Osteoblast (primary cell): ENCODE data around the gene PLPPR1. TPM values are rescaled to one million over a fixed set of nuclear protein-coding genes. Genes with fewer than 3 reads are reported as not detected.

Experiments used
- DNase-seq: peaks from one replicate; pipeline ENCODE4 v3.0.0; 2011; ENCODE audit warnings: low spot score, mixed read lengths; ENCODE audit not compliant: insufficient read length; ENCODE audit errors: missing footprints
- H2AFZ ChIP-seq: 2 replicates; pipeline ENCODE4 v1.6.0; 2011; ENCODE audit warnings: mild to moderate bottlenecking, low read length
- H3K27ac ChIP-seq: 2 replicates; pipeline ENCODE4 v1.5.1; 2011; ENCODE audit warnings: mild to moderate bottlenecking, low read depth, low read length, moderate library complexity
- H3K27me3 ChIP-seq: 2 replicates; pipeline ENCODE4 v1.6.0; 2012; ENCODE audit warnings: mild to moderate bottlenecking, control low read depth, inconsistent platforms, low read length, moderate library complexity; ENCODE audit not compliant: insufficient read depth
- H3K36me3 ChIP-seq: 2 replicates; pipeline ENCODE4 v1.5.1; 2011; ENCODE audit warnings: mild to moderate bottlenecking, low read length, control low read depth, moderate library complexity; ENCODE audit not compliant: insufficient read depth
- H3K4me1 ChIP-seq: 2 replicates; pipeline ENCODE4 v1.5.1; 2011; ENCODE audit warnings: mild to moderate bottlenecking, low read length, control low read depth, moderate library complexity; ENCODE audit not compliant: insufficient read depth
- H3K4me2 ChIP-seq: 2 replicates; pipeline ENCODE4 v1.6.0; 2011; ENCODE audit warnings: mild to moderate bottlenecking, low read length; ENCODE audit not compliant: insufficient read depth
- H3K4me3 ChIP-seq: fragments of 200-600 bp; sonication (generic); 3 replicates; pipeline ENCODE4 v1.5.1; 2012; ENCODE audit warnings: mild to moderate bottlenecking, low read length, inconsistent platforms; ENCODE audit not compliant: insufficient read depth
- H3K79me2 ChIP-seq: 2 replicates; pipeline ENCODE4 v1.6.0; 2012; ENCODE audit warnings: mild to moderate bottlenecking, low read length, control low read depth, inconsistent platforms; ENCODE audit not compliant: insufficient read depth
- H3K9me3 ChIP-seq: 2 replicates; pipeline ENCODE4 v1.5.1; 2011; ENCODE audit warnings: low read depth, low read length, control low read depth
- H4K20me1 ChIP-seq: 2 replicates; pipeline ENCODE4 v1.6.0; 2012; ENCODE audit warnings: mild to moderate bottlenecking, low read length, control low read depth; ENCODE audit not compliant: insufficient read depth
- CTCF ChIP-seq: IDR thresholded peaks from 2 replicates; pipeline ENCODE4 v1.5.1; 2011; ENCODE audit warnings: mild to moderate bottlenecking, low read depth, low read length, moderate library complexity; ENCODE audit errors: extremely low read depth
- total RNA-seq: library from RNA; depleted of rRNA; stranded (reverse); fragments of >200 nt; gene quantifications from 2 replicates; pipeline ENCODE4 v1.2.3, GENCODE V29; 2012

The PLPPR1 gene
- total RNA-seq, 1 donor = not detected

GRCh38 chr9:101062686-101063085, 34.2 kb downstream of the PLPPR1 start:
- Histone ChIP-seq H4K20me1 (no peaks in the 10 kb centered on the region), H3K27me3 (no peaks in the 10 kb centered on the region), H3K4me2 (no peak overlapping the region), H3K36me3 (no peaks in the 10 kb centered on the region), H3K27ac (no peak overlapping the region), H3K79me2 (no peaks in the 10 kb centered on the region), H2AFZ (no peak overlapping the region), H3K4me1 (no peaks in the 10 kb centered on the region), H3K9me3 (no peaks in the 10 kb centered on the region), H3K4me3 (no peak overlapping the region)
- no peak for DNase-seq
- no peak for TF ChIP-seq CTCF

GRCh38 chr9:101063192-101063591, 34.7 kb downstream of the PLPPR1 start:
- no peaks in the 10 kb centered on the region for H4K20me1 ChIP-seq
- no peak overlapping the region for H3K4me3 ChIP-seq
- H2AFZ ChIP-seq = no peak overlapping the region
- no peak for DNase-seq
- H3K36me3 ChIP-seq = no peaks in the 10 kb centered on the region
- no peak overlapping the region for H3K4me2 ChIP-seq
- H3K9me3 ChIP-seq = no peaks in the 10 kb centered on the region
- no peaks in the 10 kb centered on the region for H3K4me1 ChIP-seq
- H3K27me3 ChIP-seq = no peaks in the 10 kb centered on the region
- H3K27ac ChIP-seq = no peak overlapping the region
- H3K79me2 ChIP-seq = no peaks in the 10 kb centered on the region
- no peak for TF ChIP-seq CTCF

- no peaks in the 10 kb centered on the region for H3K79me2 ChIP-seq
- H3K27ac ChIP-seq = no peak overlapping the region
- H3K36me3 ChIP-seq = no peaks in the 10 kb centered on the region
- H3K27me3 ChIP-seq = no peaks in the 10 kb centered on the region
- no peaks in the 10 kb centered on the region for H4K20me1 ChIP-seq
- no peaks in the 10 kb centered on the region for H3K9me3 ChIP-seq
- no peak overlapping the region for H2AFZ ChIP-seq
- H3K4me3 ChIP-seq = no peak overlapping the region
- DNase-seq = no peak
- H3K4me2 ChIP-seq = no peak overlapping the region
- no peak for TF ChIP-seq CTCF
- no peaks in the 10 kb centered on the region for H3K4me1 ChIP-seq
Measured at GRCh38 chr9:101064206-101064605, 35.7 kb downstream of the PLPPR1 start.

- Histone ChIP-seq H4K20me1 (no peaks in the 10 kb centered on the region), H3K79me2 (no peaks in the 10 kb centered on the region), H3K4me3 (no peak overlapping the region), H3K4me2 (no peak overlapping the region), H2AFZ (no peak overlapping the region), H3K27ac (no peak overlapping the region), H3K27me3 (no peaks in the 10 kb centered on the region), H3K9me3 (no peaks in the 10 kb centered on the region), H3K4me1 (no peaks in the 10 kb centered on the region), H3K36me3 (no peaks in the 10 kb centered on the region)
- no peak for TF ChIP-seq CTCF
- DNase-seq = no peak
Measured at GRCh38 chr9:101065930-101066329, 37.4 kb downstream of the PLPPR1 start.
